B cell (primary cell): ENCODE measurements around the gene GALNT18. TPM values are rescaled to one million over a fixed set of nuclear protein-coding genes. Genes with fewer than 3 reads are reported as not detected.

ENCODE experiments used
- ATAC-seq: fragments of 200-7000 bp; cut with Tn5 transposase; one replicate; pipeline ENCODE4 v1.10.0; 2021; ENCODE audit warnings: low read depth, mild to moderate bottlenecking, moderate number of reproducible peaks, moderate library complexity
- CTCF ChIA-PET: fragments of 350-600 bp; sonication (Branson Sonifier 250); formaldehyde crosslinking; loops from one replicate; lab custom pipeline; 2021; ENCODE audit warnings: antibody characterized with exemption, inconsistent platforms; lab: Charles Lee
- POLR2A ChIA-PET: fragments of 350-600 bp; sonication (Branson Sonifier 250); formaldehyde crosslinking; loops from one replicate; lab custom pipeline; 2021; ENCODE audit warnings: antibody characterized with exemption; lab: Charles Lee
- DNase-seq: peaks from one replicate; pipeline ENCODE4 v3.0.0; 2013
- H2AFZ ChIP-seq: 2 replicates; pipeline ENCODE4 v1.6.1; 2012; ENCODE audit warnings: mild to moderate bottlenecking, low read depth, low read length; ENCODE audit not compliant: insufficient read depth, poor library complexity, severe bottlenecking
- H3K27ac ChIP-seq, 2 donors: 1 replicate in 1 of 2; 2 replicates in 1 of 2; pipeline ENCODE4 v1.5.1; 2012 to 2013; ENCODE audit warnings: low read length in 2 of 2, mild to moderate bottlenecking in 2 of 2, moderate library complexity in 1 of 2
- H3K27me3 ChIP-seq, 4 experiments: fragments of 200-600 bp in 1 of 4; sonication (generic) in 1 of 4; replicated peaks in 1 of 4; 1 replicate in 2 of 4; 2 replicates in 2 of 4; pipeline versions ENCODE4 v1.6.1 to v1.7.0; 2013 to 2016; ENCODE audit warnings: low read length in 3 of 4, mild to moderate bottlenecking in 2 of 4, mixed read lengths in 1 of 4, moderate library complexity in 1 of 4; ENCODE audit not compliant: insufficient read depth in 4 of 4, control insufficient read depth in 3 of 4; ENCODE audit errors: control extremely low read depth in 1 of 4
- H3K36me3 ChIP-seq, 2 experiments: replicated peaks in 1 of 2; 1 replicate in 1 of 2; 2 replicates in 1 of 2; pipeline versions ENCODE4 v1.6.1 to v1.7.1; 2013; ENCODE audit warnings: low read length in 1 of 2; ENCODE audit not compliant: insufficient read depth in 2 of 2, control insufficient read depth in 1 of 2; ENCODE audit errors: control extremely low read depth in 1 of 2, extremely low read depth in 1 of 2
- H3K4me1 ChIP-seq, 2 donors: fragments of 200-600 bp in 1 of 2; sonication (generic) in 1 of 2; 1 replicate in 1 of 2; 2 replicates in 1 of 2; pipeline versions ENCODE4 v1.5.1 to v1.6.1; 2013 to 2017; ENCODE audit warnings: low read length in 2 of 2; ENCODE audit not compliant: control insufficient read depth in 2 of 2, insufficient read depth in 2 of 2
- H3K4me2 ChIP-seq: replicated peaks from 2 replicates; pipeline ENCODE3; 2012; ENCODE audit warnings: mild to moderate bottlenecking, low read depth, low read length; ENCODE audit not compliant: poor library complexity, severe bottlenecking
- H3K4me3 ChIP-seq, 5 experiments: fragments of 200-600 bp in 1 of 5; sonication (generic) in 1 of 5; 1 replicate in 3 of 5; 2 replicates in 2 of 5; pipeline versions ENCODE4 v1.5.1 to v1.7.0; 2011 to 2016; ENCODE audit warnings: low read length in 4 of 5, mild to moderate bottlenecking in 4 of 5, low read depth in 2 of 5, control low read depth in 1 of 5, moderate library complexity in 1 of 5; ENCODE audit not compliant: insufficient read depth in 1 of 5; ENCODE audit errors: control extremely low read depth in 1 of 5, extremely low read depth in 1 of 5
- H3K79me2 ChIP-seq: fragments of 200-600 bp; sonication (generic); one replicate; pipeline ENCODE4 v1.6.0; 2016; ENCODE audit warnings: low read length; ENCODE audit not compliant: control insufficient read depth, insufficient read depth
- H3K9ac ChIP-seq: fragments of 200-600 bp; sonication (generic); 2 replicates; pipeline ENCODE4 v1.6.1; 2017; ENCODE audit warnings: mild to moderate bottlenecking, low read length, moderate library complexity
- H3K9me3 ChIP-seq, 3 donors: one replicate each; pipeline versions ENCODE4 v1.6.1 to v1.7.1; 2013; ENCODE audit warnings: low read length in 2 of 3; ENCODE audit not compliant: control insufficient read depth in 2 of 3, insufficient read depth in 1 of 3; ENCODE audit errors: control extremely low read depth in 1 of 3
- H4K20me1 ChIP-seq: 2 replicates; pipeline ENCODE4 v1.6.0; 2012; ENCODE audit warnings: mild to moderate bottlenecking, low read length; ENCODE audit not compliant: insufficient read depth, control insufficient read depth, poor library complexity, severe bottlenecking
- H3K27ac Mint-ChIP-seq: one replicate; pipeline ENCODE4 v1.8.0; 2021; ENCODE audit warnings: mixed read lengths
- H3K27me3 Mint-ChIP-seq: one replicate; pipeline ENCODE4 v1.8.0; 2021; ENCODE audit warnings: mixed read lengths
- H3K4me1 Mint-ChIP-seq: one replicate; pipeline ENCODE4 v1.8.0; 2021; ENCODE audit warnings: mixed read lengths
- H3K4me3 Mint-ChIP-seq: one replicate; pipeline ENCODE4 v1.8.0; 2021; ENCODE audit warnings: mixed read lengths
- H3K9me3 Mint-ChIP-seq: one replicate; pipeline ENCODE4 v1.8.0; 2022; ENCODE audit warnings: mixed read lengths; ENCODE audit not compliant: insufficient read depth
- EZH2 ChIP-seq: IDR thresholded peaks from 2 replicates; pipeline ENCODE4 v1.6.1; 2012; ENCODE audit warnings: borderline replicate concordance, low read depth, mild to moderate bottlenecking, moderate library complexity, low read length; ENCODE audit not compliant: insufficient read depth, poor library complexity, severe bottlenecking
- WGBS: methylation state at CpG from one replicate; pipeline ENCODE4 v1.1.5; 2013; ENCODE audit warnings: missing lambda C conversion rate; ENCODE audit not compliant: insufficient coverage; 5-methylcytosine and 5-hydroxymethylcytosine counted together
- intact Hi-C: fragments of 100-400 bp; cut with micrococcal nuclease; formaldehyde crosslinking; loops from one replicate; pipeline ENCODE4 v1.10.0; 2022
- polyA plus RNA-seq: library from polyadenylated mRNA; depleted of rRNA; stranded (reverse); fragments of >200 nt; gene quantifications from 2 replicates; pipeline ENCODE4 v1.2.3, GENCODE V29; 2012
- total RNA-seq, 2 donors: library from RNA; stranded (reverse); fragments of 120-200 nt in 1 of 2; gene quantifications; 1 replicate in 1 of 2; 2 replicates in 1 of 2; pipeline versions ENCODE4 v1.2.3 to v1.2.4, GENCODE V29; 2013 to 2022
- TF ChIP-seq, protein P1 (sequence below): fragments of 200-600 bp; IDR thresholded peaks from one replicate; pipeline ENCODE4 v1.8.0; 2022; ENCODE audit warnings: antibody characterized with exemption, mild to moderate bottlenecking

Gene GALNT18
- total and polyA plus RNA-seq, 2 donors (not counting 1 experiment from before 2014, with no cell fraction given): not detected

DNA sequence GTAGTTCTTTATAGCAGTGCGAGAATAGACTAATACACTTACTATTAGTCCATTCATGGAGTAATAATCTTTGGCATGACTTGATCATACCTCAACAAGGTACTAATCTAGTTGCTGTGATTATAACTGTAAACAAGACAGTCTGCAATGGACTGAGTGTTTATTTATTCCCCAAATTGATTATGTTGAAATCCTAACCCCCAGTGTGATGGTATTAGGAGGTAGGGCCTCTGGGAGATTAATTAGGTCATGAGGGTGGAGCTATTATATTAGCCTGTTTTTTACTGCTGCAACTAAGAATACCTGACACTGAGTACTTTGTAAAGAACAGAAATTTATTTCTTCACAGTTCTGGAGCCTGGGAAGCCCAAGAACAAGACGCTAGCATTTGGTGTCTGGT, 237.8 kb downstream of the GALNT18 start:
- WGBS: no CpG with 5 or more reads among the region's 2 CpGs
- Histone ChIP-seq H3K9ac (no peak overlapping the region), H3K9me3 (no peaks in the 10 kb centered on the region), H3K4me2 (no peak overlapping the region), H3K4me3 (no peak overlapping the region), H3K27me3 (no peaks in the 10 kb centered on the region), H4K20me1 (no peaks in the 10 kb centered on the region), H3K36me3 (no peaks in the 10 kb centered on the region), H3K79me2 (no peaks in the 10 kb centered on the region), H3K27ac (no peak overlapping the region), H3K4me1 (no peaks in the 10 kb centered on the region), H2AFZ (no peak overlapping the region)
- Mint-ChIP-seq H3K4me3 (no peak overlapping the region), H3K9me3 (no peaks in the 10 kb centered on the region), H3K27ac (no peak overlapping the region), H3K4me1 (no peaks in the 10 kb centered on the region), H3K27me3 (peaks cover 2% of the 10 kb centered on the region)
- no peak for ATAC-seq
- intact Hi-C loops: no loop called here
- ChIA-PET CTCF (no interaction called here), POLR2A (no interaction called here)
- no peak for DNase-seq
- TF ChIP-seq EZH2: no peak
- TF ChIP-seq, protein P1, sequence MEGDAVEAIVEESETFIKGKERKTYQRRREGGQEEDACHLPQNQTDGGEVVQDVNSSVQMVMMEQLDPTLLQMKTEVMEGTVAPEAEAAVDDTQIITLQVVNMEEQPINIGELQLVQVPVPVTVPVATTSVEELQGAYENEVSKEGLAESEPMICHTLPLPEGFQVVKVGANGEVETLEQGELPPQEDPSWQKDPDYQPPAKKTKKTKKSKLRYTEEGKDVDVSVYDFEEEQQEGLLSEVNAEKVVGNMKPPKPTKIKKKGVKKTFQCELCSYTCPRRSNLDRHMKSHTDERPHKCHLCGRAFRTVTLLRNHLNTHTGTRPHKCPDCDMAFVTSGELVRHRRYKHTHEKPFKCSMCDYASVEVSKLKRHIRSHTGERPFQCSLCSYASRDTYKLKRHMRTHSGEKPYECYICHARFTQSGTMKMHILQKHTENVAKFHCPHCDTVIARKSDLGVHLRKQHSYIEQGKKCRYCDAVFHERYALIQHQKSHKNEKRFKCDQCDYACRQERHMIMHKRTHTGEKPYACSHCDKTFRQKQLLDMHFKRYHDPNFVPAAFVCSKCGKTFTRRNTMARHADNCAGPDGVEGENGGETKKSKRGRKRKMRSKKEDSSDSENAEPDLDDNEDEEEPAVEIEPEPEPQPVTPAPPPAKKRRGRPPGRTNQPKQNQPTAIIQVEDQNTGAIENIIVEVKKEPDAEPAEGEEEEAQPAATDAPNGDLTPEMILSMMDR: no peak

DNA sequence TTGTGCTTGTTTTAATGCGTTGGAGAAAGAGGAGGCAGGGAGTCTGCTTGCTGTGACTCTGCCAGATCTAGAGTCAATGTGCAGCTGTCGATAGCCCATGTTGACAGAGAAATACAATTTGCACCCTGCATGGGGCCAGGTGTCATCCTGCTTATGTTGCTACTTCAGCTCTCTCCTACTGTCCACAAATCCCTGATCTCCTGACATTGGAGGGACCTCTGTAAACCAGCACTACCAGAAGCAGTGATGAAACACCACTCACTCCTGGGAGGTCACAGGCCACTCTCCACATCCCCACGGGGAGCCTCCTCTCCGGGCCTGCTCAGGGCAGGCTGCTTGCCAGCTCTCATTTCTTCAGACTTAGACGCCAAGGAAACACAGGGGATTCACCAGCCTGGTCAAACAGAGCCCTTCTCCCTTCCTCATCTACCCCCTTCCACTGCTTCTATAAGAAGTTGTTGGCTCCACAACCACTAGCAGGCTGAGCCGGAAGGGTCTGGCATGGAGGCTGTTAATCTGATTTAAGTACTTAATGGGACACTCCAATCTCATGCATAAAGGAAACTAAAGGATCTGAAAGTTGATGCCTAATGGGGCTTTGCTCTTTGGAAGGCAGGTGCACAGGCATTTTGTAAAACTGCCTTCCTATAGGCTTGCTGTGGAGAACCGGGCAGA, 238.8 kb downstream of the GALNT18 start:
- Histone ChIP-seq H3K9me3 (no peaks in the 10 kb centered on the region), H3K79me2 (no peaks in the 10 kb centered on the region), H2AFZ (no peak overlapping the region), H3K36me3 (no peaks in the 10 kb centered on the region), H3K4me3 (no peak overlapping the region), H3K27me3 (no peaks in the 10 kb centered on the region), H3K27ac (no peak overlapping the region), H4K20me1 (no peaks in the 10 kb centered on the region), H3K4me2 (no peak overlapping the region), H3K9ac (no peak overlapping the region), H3K4me1 (no peaks in the 10 kb centered on the region)
- Mint-ChIP-seq H3K27me3 (peaks cover 2% of the 10 kb centered on the region), H3K9me3 (no peaks in the 10 kb centered on the region), H3K4me1 (no peaks in the 10 kb centered on the region), H3K27ac (no peak overlapping the region), H3K4me3 (no peak overlapping the region)
- DNase-seq (no peak), ATAC-seq (no peak)
- POLR2A ChIA-PET: no interaction called here
- CTCF ChIA-PET: no interaction called here
- intact Hi-C loops: no loop called here
- TF ChIP-seq, protein P1: no peak
- TF ChIP-seq EZH2: no peak
- 77% methylated on average over 5 of the region's 7 CpGs for WGBS
